H1 (cell line): Measurements from ENCODE around the gene MADD. TPM values are rescaled to one million over a fixed set of nuclear protein-coding genes. Genes with fewer than 3 reads are reported as not detected.

ENCODE experiments used
- CTCF ChIA-PET: fragments of 300-600 bp; sonication (Branson Sonifier 250); formaldehyde crosslinking; loops from one replicate; lab custom pipeline; 2021; ENCODE audit not compliant: partially characterized antibody; lab: Charles Lee
- POLR2A ChIA-PET: fragments of 300-600 bp; sonication (Branson Sonifier 250); formaldehyde crosslinking; loops from one replicate; lab custom pipeline; 2021; ENCODE audit warnings: inconsistent platforms; ENCODE audit not compliant: partially characterized antibody; lab: Charles Lee
- DNase-seq, 2 experiments: peaks; one replicate each; pipeline versions ENCODE4 v3.0.0 to v3.0.0-alpha.2; 2010 to 2022; ENCODE audit warnings: low spot score in 2 of 2, low read depth in 1 of 2, mixed read lengths in 1 of 2
- FAIRE-seq: peaks from 2 replicates; lab custom pipeline; 2011; peaks lifted over from hg19 to GRCh38; lab: Jason Lieb, UNC
- H2AFZ ChIP-seq: 2 replicates; pipeline ENCODE4 v1.8.1; 2012; ENCODE audit warnings: low read length, inconsistent platforms
- H2AK5ac ChIP-seq: 2 replicates; pipeline ENCODE4 v1.6.1; 2013; ENCODE audit warnings: low read depth, low read length
- H2BK120ac ChIP-seq: replicated peaks from 2 replicates; pipeline ENCODE3; 2013; ENCODE audit warnings: low read depth, low read length, inconsistent platforms
- H2BK12ac ChIP-seq: 2 replicates; pipeline ENCODE4 v1.6.1; 2013; ENCODE audit warnings: low read depth, low read length
- H2BK15ac ChIP-seq: 2 replicates; pipeline ENCODE4 v1.6.1; 2013; ENCODE audit warnings: low read length
- H2BK20ac ChIP-seq: 2 replicates; pipeline ENCODE4 v1.6.1; 2013; ENCODE audit warnings: low read length
- H2BK5ac ChIP-seq: 2 replicates; pipeline ENCODE4 v1.6.1; 2013; ENCODE audit warnings: low read depth, low read length
- H3K14ac ChIP-seq: 2 replicates; pipeline ENCODE4 v1.6.1; 2013; ENCODE audit warnings: inconsistent platforms; ENCODE audit not compliant: insufficient read length
- H3K18ac ChIP-seq: 2 replicates; pipeline ENCODE4 v1.6.1; 2013; ENCODE audit warnings: low read length; ENCODE audit errors: extremely low read depth
- H3K23ac ChIP-seq: 2 replicates; pipeline ENCODE4 v1.6.1; 2013; ENCODE audit warnings: inconsistent platforms; ENCODE audit not compliant: insufficient read length
- H3K23me2 ChIP-seq: 2 replicates; pipeline ENCODE4 v1.6.1; 2013; ENCODE audit warnings: low read depth, low read length
- H3K27ac ChIP-seq: 2 replicates; pipeline ENCODE4 v1.6.1; 2011; ENCODE audit warnings: low read depth, low read length, inconsistent platforms
- H3K27me3 ChIP-seq, 4 experiments: replicated peaks in 1 of 4; 1 replicate in 1 of 4; 2 replicates in 3 of 4; pipeline versions ENCODE4 v1.6.1 to v1.8.1; 2011 to 2013; ENCODE audit warnings: low read length in 3 of 4, mild to moderate bottlenecking in 3 of 4, inconsistent platforms in 2 of 4, mixed read lengths in 2 of 4, moderate library complexity in 1 of 4; ENCODE audit not compliant: control insufficient read depth in 3 of 4, insufficient read depth in 3 of 4; ENCODE audit errors: extremely low read depth in 1 of 4
- H3K36me3 ChIP-seq, 4 experiments: 2 replicates each; pipeline versions ENCODE4 v1.6.1 to v1.8.1; 2011 to 2013; ENCODE audit warnings: mild to moderate bottlenecking in 4 of 4, low read length in 3 of 4, moderate library complexity in 2 of 4, control low read depth in 1 of 4, inconsistent platforms in 1 of 4; ENCODE audit not compliant: insufficient read depth in 4 of 4, control insufficient read depth in 2 of 4
- H3K4ac ChIP-seq: replicated peaks from 2 replicates; pipeline ENCODE3; 2013; ENCODE audit warnings: low read length, low read depth, mixed read lengths, inconsistent platforms; ENCODE audit not compliant: insufficient read length
- H3K4me1 ChIP-seq, 4 experiments: replicated peaks in 1 of 4; 1 replicate in 1 of 4; 2 replicates in 3 of 4; pipeline versions ENCODE4 v1.6.1 to v1.8.1; 2011 to 2013; ENCODE audit warnings: low read length in 3 of 4, inconsistent platforms in 2 of 4, mixed read lengths in 1 of 4; ENCODE audit not compliant: insufficient read depth in 4 of 4, control insufficient read depth in 3 of 4
- H3K4me2 ChIP-seq, 2 experiments: 2 replicates each; pipeline versions ENCODE4 v1.6.1 to v1.8.1; 2011 to 2013; ENCODE audit warnings: low read depth in 2 of 2, low read length in 2 of 2, control low read depth in 1 of 2, inconsistent platforms in 1 of 2, mild to moderate bottlenecking in 1 of 2; ENCODE audit not compliant: insufficient read depth in 1 of 2
- H3K4me3 ChIP-seq, 4 experiments: fragments of 200-600, 300-600 bp in 1 of 4; sonication (generic), shearing (Covaris generic), sonication (Bioruptor Twin) in 1 of 4; 2 replicates each; pipeline versions ENCODE4 v1.5.1 to v1.8.1; 2011 to 2016; ENCODE audit warnings: low read length in 4 of 4, low read depth in 3 of 4, control low read depth in 2 of 4, inconsistent platforms in 2 of 4, mild to moderate bottlenecking in 2 of 4, mixed read lengths in 1 of 4, moderate library complexity in 1 of 4; ENCODE audit not compliant: insufficient read depth in 2 of 4; ENCODE audit errors: extremely low read depth in 1 of 4
- H3K56ac ChIP-seq: replicated peaks from 2 replicates; pipeline ENCODE3; 2013; ENCODE audit warnings: low read depth, mild to moderate bottlenecking, mixed read lengths, low read length, inconsistent platforms; ENCODE audit not compliant: insufficient read length
- H3K79me1 ChIP-seq: 2 replicates; pipeline ENCODE4 v1.6.1; 2013; ENCODE audit warnings: low read depth, low read length, control low read depth
- H3K79me2 ChIP-seq, 2 experiments: 2 replicates each; pipeline versions ENCODE4 v1.6.1 to v1.8.1; 2012 to 2013; ENCODE audit warnings: low read length in 2 of 2, mild to moderate bottlenecking in 2 of 2, inconsistent platforms in 1 of 2; ENCODE audit not compliant: insufficient read depth in 2 of 2, control insufficient read depth in 1 of 2
- H3K9ac ChIP-seq, 4 experiments: replicated peaks in 1 of 4; 1 replicate in 1 of 4; 2 replicates in 3 of 4; pipeline versions ENCODE4 v1.6.1 to v1.8.1; 2011 to 2013; ENCODE audit warnings: low read depth in 3 of 4, low read length in 3 of 4, control low read depth in 2 of 4, mild to moderate bottlenecking in 2 of 4, moderate library complexity in 2 of 4, inconsistent platforms in 1 of 4; ENCODE audit errors: extremely low read depth in 1 of 4
- H3K9me3 ChIP-seq, 2 experiments: 2 replicates each; pipeline versions ENCODE4 v1.6.1 to v1.8.1; 2012 to 2013; ENCODE audit warnings: mild to moderate bottlenecking in 2 of 2, moderate library complexity in 2 of 2, control low read depth in 1 of 2, inconsistent platforms in 1 of 2, low read depth in 1 of 2, low read length in 1 of 2, mixed read lengths in 1 of 2; ENCODE audit not compliant: insufficient read depth in 2 of 2
- H4K20me1 ChIP-seq, 2 experiments: replicated peaks in 1 of 2; 2 replicates each; pipeline versions ENCODE3 to v1.8.1; 2011 to 2013; ENCODE audit warnings: inconsistent platforms in 2 of 2, low read length in 2 of 2, mild to moderate bottlenecking in 1 of 2; ENCODE audit not compliant: insufficient read depth in 2 of 2, control insufficient read depth in 1 of 2
- H4K5ac ChIP-seq: 2 replicates; pipeline ENCODE4 v1.6.1; 2013; ENCODE audit warnings: low read length, low read depth, mixed read lengths, inconsistent platforms; ENCODE audit not compliant: insufficient read length
- H4K8ac ChIP-seq: 2 replicates; pipeline ENCODE4 v1.8.0; 2013; ENCODE audit warnings: mild to moderate bottlenecking, moderate library complexity, low read length, inconsistent platforms; ENCODE audit not compliant: insufficient read depth; ENCODE audit errors: extremely low read depth
- H4K91ac ChIP-seq: replicated peaks from 2 replicates; pipeline ENCODE3; 2013; ENCODE audit warnings: low read length, mixed read lengths, inconsistent platforms; ENCODE audit not compliant: insufficient read length
- KDM1A ChIP-seq: fragments of 200-600, 300-600 bp; sonication (generic); IDR thresholded peaks from 2 replicates; pipeline ENCODE4 v1.7.1; 2016; ENCODE audit warnings: mild to moderate bottlenecking, low read length, borderline replicate concordance
- TAF1 ChIP-seq: IDR thresholded peaks from 2 replicates; pipeline ENCODE4 v1.6.1; 2011; ENCODE audit warnings: mild to moderate bottlenecking, low read depth, low read length
- WGBS, 2 experiments: shearing (Covaris generic) in 1 of 2; methylation state at CpG; one replicate each; pipeline versions ENCODE4 v1.1.6 to v1.1.7; 2013 to 2015; ENCODE audit warnings: low lambda C conversion rate in 2 of 2, mixed read lengths in 2 of 2, inconsistent platforms in 1 of 2, low coverage in 1 of 2, missing lambda C conversion rate in 1 of 2; ENCODE audit not compliant: insufficient replicate concordance in 2 of 2, insufficient coverage in 1 of 2, insufficient read length in 1 of 2; ENCODE audit errors: extremely low coverage in 1 of 2, missing lambda C conversion rate in 1 of 2; 5-methylcytosine and 5-hydroxymethylcytosine counted together
- polyA plus RNA-seq, 7 experiments: library from polyadenylated mRNA; depleted of rRNA in 3 of 7; stranded (reverse) in 5 of 7; unstranded in 2 of 7; fragments of >200 nt in 5 of 7; fragments of 200-250 nt in 2 of 7; gene quantifications; 1 replicate in 5 of 7; 2 replicates in 1 of 7; 4 replicates in 1 of 7; pipeline versions ENCODE4 v1.2.1 to v1.2.3, GENCODE V29; 2011 to 2013; ENCODE audit warnings: missing spikeins in 2 of 7, mixed read lengths in 2 of 7
- total RNA-seq: library from RNA; stranded (reverse); fragmentation: NEBNext Ultra II Directional; extraction: Animal tissue kit (Norgen Biotek cat#: 25700); gene quantifications from 2 replicates; pipeline ENCODE4 v1.2.1, GENCODE V29; 2021

MADD gene
- total and polyA plus RNA-seq, 2 of the 8 experiments (the other 6 are each of a cell fraction or from before 2014, with no cell fraction given), result 32.5 to 45.4 TPM

DNA sequence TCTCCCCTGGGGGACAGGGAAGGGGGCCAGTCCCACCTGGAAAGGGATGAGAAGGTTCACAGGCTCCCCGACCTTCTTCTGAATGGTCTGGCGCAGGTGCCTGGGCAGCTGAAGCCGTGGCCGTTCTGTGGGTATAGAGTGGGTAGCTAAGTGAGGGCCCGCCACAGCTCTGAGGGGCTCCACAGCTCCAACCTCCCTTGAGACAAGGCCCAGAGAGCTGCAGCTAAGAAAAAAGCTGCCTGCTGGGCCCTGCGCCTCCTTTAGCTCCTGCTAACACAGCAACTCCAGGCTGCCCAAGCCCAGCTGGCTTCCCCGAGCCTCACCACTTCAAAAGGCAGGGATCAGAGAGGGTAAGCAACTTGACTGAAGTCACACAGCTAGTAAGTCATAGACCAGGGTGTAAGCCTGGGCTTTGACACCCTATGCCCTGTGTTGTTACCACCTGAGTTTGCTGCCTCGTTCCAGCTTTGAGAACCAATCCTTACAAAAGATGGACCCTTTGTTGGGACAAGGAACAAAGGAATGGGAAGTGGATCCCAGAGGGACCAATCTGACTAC is 64.0 kb downstream of the MADD start:
- no peak overlapping the region for H4K91ac ChIP-seq
- H3K56ac ChIP-seq, result no peak overlapping the region
- no peak overlapping the region for H3K27ac ChIP-seq
- 93% methylated on average over 8 of the region's 8 CpGs; no CpG with 5 or more reads in 1 of the 2 experiments for WGBS, 2 experiments
- DNase-seq (no peak), FAIRE-seq (no peak)
- no peak overlapping the region for H2BK120ac ChIP-seq
- H2BK12ac ChIP-seq, result no peak overlapping the region
- no peak overlapping the region for H2BK15ac ChIP-seq
- no peak overlapping the region for H4K5ac ChIP-seq
- H3K79me2 ChIP-seq, result no peaks in the 10 kb centered on the region
- H3K23ac ChIP-seq, result no peak overlapping the region
- H3K23me2 ChIP-seq, result no peaks in the 10 kb centered on the region
- peaks cover 0 to 2% of the 10 kb centered on the region in 2 experiments for H4K20me1 ChIP-seq
- H3K4me2 ChIP-seq, result no peak overlapping the region
- no peak overlapping the region for H2AK5ac ChIP-seq
- H3K27me3 ChIP-seq, result no peaks in the 10 kb centered on the region
- TF ChIP-seq KDM1A (peak; percentile 55; the same call in 1 of the 2 replicates), TAF1 (no peak)
- peaks cover 0 to 7% (median 2%) of the 10 kb centered on the region in 4 experiments; a peak in 4 of 8 replicates for H3K36me3 ChIP-seq
- H3K14ac ChIP-seq, result no peak overlapping the region
- CTCF ChIA-PET, result interaction anchor here (0.6 to 1.8 kb wide), 7 partner anchors 12 to 100 kb away, joined by 3 to 7 read pairs (median 3); no protein-coding TSS in a partner anchor
- no peak overlapping the region for H3K18ac ChIP-seq
- no peaks in the 10 kb centered on the region; the same call in 1 of the 2 replicates for H3K79me1 ChIP-seq
- no peaks in the 10 kb centered on the region for H3K4me1 ChIP-seq
- no peak overlapping the region for H2BK20ac ChIP-seq
- H2BK5ac ChIP-seq, result no peak overlapping the region
- no peak overlapping the region for H4K8ac ChIP-seq
- no peak overlapping the region for H3K4ac ChIP-seq
- no peak overlapping the region for H3K4me3 ChIP-seq
- no peak overlapping the region for H3K9ac ChIP-seq
- no peaks in the 10 kb centered on the region for H3K9me3 ChIP-seq
- no peak overlapping the region for H2AFZ ChIP-seq
- POLR2A ChIA-PET, result no interaction called here
